HepG2 (cell line): Measurements from ENCODE around the gene PRUNE1. TPM values are rescaled to one million over a fixed set of nuclear protein-coding genes. Genes with fewer than 3 reads are reported as not detected.

Experiments
- ARID2 ChIP-seq: sonication (generic); formaldehyde crosslinking; IDR thresholded peaks from 2 replicates; pipeline ENCODE4 v1.8.1; 2022; ENCODE audit warnings: mild to moderate bottlenecking, missing genetic modification reagents, borderline replicate concordance
- ATM ChIP-seq: fragments of 450-650 bp; IDR thresholded peaks from 2 replicates; pipeline ENCODE4 v1.7.1; 2017; ENCODE audit warnings: mild to moderate bottlenecking, borderline replicate concordance
- CEBPG ChIP-seq: IDR thresholded peaks from 2 replicates; pipeline ENCODE4 v1.6.1; 2016
- EZH2 ChIP-seq: conservative IDR thresholded peaks from 2 replicates; pipeline ENCODE4 v1.6.1; 2012; ENCODE audit warnings: mild to moderate bottlenecking, low read depth, low read length, moderate library complexity
- FLYWCH1 ChIP-seq: sonication (generic); formaldehyde crosslinking; IDR thresholded peaks from 2 replicates; pipeline ENCODE4 v1.8.1; 2023; ENCODE audit warnings: mild to moderate bottlenecking, missing genetic modification reagents
- HNRNPUL1 ChIP-seq: fragments of 200-400 bp; formaldehyde crosslinking; IDR thresholded peaks from 2 replicates; pipeline ENCODE4 v1.6.1; 2017; ENCODE audit warnings: low read depth, mild to moderate bottlenecking, low read length, moderate library complexity
- MAF1 ChIP-seq: sonication (generic); formaldehyde crosslinking; IDR thresholded peaks from 2 replicates; pipeline ENCODE4 v1.5.0; 2020; ENCODE audit warnings: missing genetic modification reagents, borderline replicate concordance
- PCBP1 ChIP-seq: fragments of 200-400 bp; formaldehyde crosslinking; IDR thresholded peaks from 2 replicates; pipeline ENCODE4 v1.6.1; 2017; ENCODE audit warnings: mild to moderate bottlenecking, low read depth, low read length, borderline replicate concordance
- PLRG1 ChIP-seq: fragments of 450-650 bp; conservative IDR thresholded peaks from 2 replicates; pipeline ENCODE4 v1.6.1; 2016
- RXRA ChIP-seq: sonication (generic); formaldehyde crosslinking; IDR thresholded peaks from 2 replicates; pipeline ENCODE4 v1.5.1; 2020; ENCODE audit warnings: missing genetic modification reagents
- SMAD1 ChIP-seq: sonication (generic); formaldehyde crosslinking; IDR thresholded peaks from 2 replicates; pipeline ENCODE4 v1.4.0; 2020; ENCODE audit warnings: missing genetic modification reagents, low read depth, mild to moderate bottlenecking, borderline replicate concordance
- SOX5 ChIP-seq: IDR thresholded peaks from 2 replicates; pipeline ENCODE4 v1.6.1; 2016; ENCODE audit warnings: borderline replicate concordance
- TOPORS ChIP-seq: sonication (generic); formaldehyde crosslinking; IDR thresholded peaks from 2 replicates; pipeline ENCODE4 v1.8.0; 2023; ENCODE audit warnings: mild to moderate bottlenecking, missing genetic modification reagents
- YEATS2 ChIP-seq: sonication (generic); formaldehyde crosslinking; IDR thresholded peaks from 2 replicates; pipeline ENCODE4 v1.4.0; 2020; ENCODE audit warnings: missing genetic modification reagents, borderline replicate concordance
- ZBTB3 ChIP-seq: sonication (generic); formaldehyde crosslinking; IDR thresholded peaks from 2 replicates; pipeline ENCODE4 v1.4.0; 2020; ENCODE audit warnings: low read depth, mild to moderate bottlenecking, moderate library complexity, missing genetic modification reagents, borderline replicate concordance
- ZNF354B ChIP-seq: sonication (generic); formaldehyde crosslinking; IDR thresholded peaks from 2 replicates; pipeline ENCODE4 v1.8.0; 2022; ENCODE audit warnings: mild to moderate bottlenecking, missing genetic modification reagents
- ZNF432 ChIP-seq: sonication (generic); formaldehyde crosslinking; IDR thresholded peaks from 2 replicates; pipeline ENCODE4 v1.5.0; 2020; ENCODE audit warnings: missing genetic modification reagents, mild to moderate bottlenecking, borderline replicate concordance
- ZNF572 ChIP-seq: sonication (generic); formaldehyde crosslinking; IDR thresholded peaks from 2 replicates; pipeline ENCODE4 v1.5.1; 2020; ENCODE audit warnings: mild to moderate bottlenecking, missing genetic modification reagents
- ZNF674 ChIP-seq: sonication (generic); formaldehyde crosslinking; IDR thresholded peaks from 2 replicates; pipeline ENCODE4 v1.5.0; 2020; ENCODE audit warnings: low read depth, mild to moderate bottlenecking, missing genetic modification reagents
- polyA plus RNA-seq, 8 experiments: library from polyadenylated mRNA; depleted of rRNA in 3 of 8; stranded (reverse) in 7 of 8; unstranded in 1 of 8; fragments of >200 nt; fragmentation: Illumina TruSeq in 4 of 8; extraction: Trizol in 4 of 8; gene quantifications; 2 replicates each; pipeline versions ENCODE4 v1.2.1 to v1.2.3, GENCODE V29; 2011 to 2016; ENCODE audit warnings: low read depth in 4 of 8, missing spikeins in 1 of 8, mixed read lengths in 1 of 8; ENCODE audit not compliant: insufficient read depth in 1 of 8
- total RNA-seq, 5 experiments: library from RNA; depleted of rRNA; stranded (reverse); fragments of >200 nt; fragmentation: Illumina TruSeq; extraction: Trizol; gene quantifications; 2 replicates each; pipeline ENCODE4 v1.2.3, GENCODE V29; 2016; ENCODE audit warnings: low read depth in 1 of 5
- TF ChIP-seq, protein P1 (sequence below): sonication (generic); formaldehyde crosslinking; IDR thresholded peaks from 2 replicates; pipeline ENCODE4 v1.9.0; 2021; ENCODE audit warnings: missing genetic modification reagents, borderline replicate concordance
- TF ChIP-seq, protein P2 (sequence below): sonication (generic); formaldehyde crosslinking; IDR thresholded peaks from 2 replicates; pipeline ENCODE4 v1.8.0; 2022; ENCODE audit warnings: missing genetic modification reagents, mild to moderate bottlenecking, inconsistent platforms, borderline replicate concordance
- TF ChIP-seq, protein P3 (sequence below): IDR thresholded peaks from 2 replicates; pipeline ENCODE4 v1.6.1; 2016; ENCODE audit warnings: control low read depth
- TF ChIP-seq, protein P4 (sequence below): IDR thresholded peaks from 2 replicates; pipeline ENCODE4 v1.6.1; 2018; ENCODE audit warnings: missing genetic modification reagents, mild to moderate bottlenecking, missing compliant biosample characterization
- TF ChIP-seq, protein P5 (sequence below): sonication (generic); formaldehyde crosslinking; IDR thresholded peaks from 2 replicates; pipeline ENCODE4 v1.8.0; 2022; ENCODE audit warnings: low read depth, missing genetic modification reagents

PRUNE1 gene
- total and polyA plus RNA-seq, 2 of the 13 experiments (the other 11 are each of a cell fraction or from before 2014, with no cell fraction given) = 19.0 to 31.9 TPM

- TF ChIP-seq ZNF354B (CRISPR knock-in tag) = no peak
- TF ChIP-seq, protein P1, sequence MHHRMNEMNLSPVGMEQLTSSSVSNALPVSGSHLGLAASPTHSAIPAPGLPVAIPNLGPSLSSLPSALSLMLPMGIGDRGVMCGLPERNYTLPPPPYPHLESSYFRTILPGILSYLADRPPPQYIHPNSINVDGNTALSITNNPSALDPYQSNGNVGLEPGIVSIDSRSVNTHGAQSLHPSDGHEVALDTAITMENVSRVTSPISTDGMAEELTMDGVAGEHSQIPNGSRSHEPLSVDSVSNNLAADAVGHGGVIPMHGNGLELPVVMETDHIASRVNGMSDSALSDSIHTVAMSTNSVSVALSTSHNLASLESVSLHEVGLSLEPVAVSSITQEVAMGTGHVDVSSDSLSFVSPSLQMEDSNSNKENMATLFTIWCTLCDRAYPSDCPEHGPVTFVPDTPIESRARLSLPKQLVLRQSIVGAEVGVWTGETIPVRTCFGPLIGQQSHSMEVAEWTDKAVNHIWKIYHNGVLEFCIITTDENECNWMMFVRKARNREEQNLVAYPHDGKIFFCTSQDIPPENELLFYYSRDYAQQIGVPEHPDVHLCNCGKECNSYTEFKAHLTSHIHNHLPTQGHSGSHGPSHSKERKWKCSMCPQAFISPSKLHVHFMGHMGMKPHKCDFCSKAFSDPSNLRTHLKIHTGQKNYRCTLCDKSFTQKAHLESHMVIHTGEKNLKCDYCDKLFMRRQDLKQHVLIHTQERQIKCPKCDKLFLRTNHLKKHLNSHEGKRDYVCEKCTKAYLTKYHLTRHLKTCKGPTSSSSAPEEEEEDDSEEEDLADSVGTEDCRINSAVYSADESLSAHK (CRISPR knock-in tag) = no peak
- TF ChIP-seq ZNF432 = no peak
- TF ChIP-seq ATM = no peak
- no peak; the same call in 1 of the 2 replicates for TF ChIP-seq MAF1 (CRISPR knock-in tag)
- peak; percentile 4; the same call in 1 of the 2 replicates for TF ChIP-seq YEATS2
- TF ChIP-seq, protein P2, sequence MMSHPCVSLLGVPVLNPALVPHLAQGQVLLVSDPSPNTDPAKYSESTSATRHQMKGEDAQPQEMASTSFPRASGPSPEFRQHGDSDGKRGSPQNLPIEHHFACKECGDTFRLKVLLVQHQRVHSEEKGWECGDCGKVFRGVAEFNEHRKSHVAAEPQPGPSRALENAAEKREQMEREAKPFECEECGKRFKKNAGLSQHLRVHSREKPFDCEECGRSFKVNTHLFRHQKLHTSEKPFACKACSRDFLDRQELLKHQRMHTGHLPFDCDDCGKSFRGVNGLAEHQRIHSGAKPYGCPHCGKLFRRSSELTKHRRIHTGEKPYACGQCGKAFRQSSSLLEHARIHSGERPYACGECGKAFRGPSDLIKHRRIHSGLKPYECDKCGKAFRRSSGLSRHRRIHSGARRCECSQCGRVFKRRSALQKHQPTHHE (CRISPR knock-in tag) = no peak
- TF ChIP-seq TOPORS (CRISPR knock-in tag) = no peak
- TF ChIP-seq ARID2 (CRISPR knock-in tag) = no peak
- TF ChIP-seq, protein P3, sequence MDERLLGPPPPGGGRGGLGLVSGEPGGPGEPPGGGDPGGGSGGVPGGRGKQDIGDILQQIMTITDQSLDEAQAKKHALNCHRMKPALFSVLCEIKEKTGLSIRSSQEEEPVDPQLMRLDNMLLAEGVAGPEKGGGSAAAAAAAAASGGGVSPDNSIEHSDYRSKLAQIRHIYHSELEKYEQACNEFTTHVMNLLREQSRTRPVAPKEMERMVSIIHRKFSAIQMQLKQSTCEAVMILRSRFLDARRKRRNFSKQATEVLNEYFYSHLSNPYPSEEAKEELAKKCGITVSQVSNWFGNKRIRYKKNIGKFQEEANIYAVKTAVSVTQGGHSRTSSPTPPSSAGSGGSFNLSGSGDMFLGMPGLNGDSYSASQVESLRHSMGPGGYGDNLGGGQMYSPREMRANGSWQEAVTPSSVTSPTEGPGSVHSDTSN (CRISPR knock-in tag) = no peak
- TF ChIP-seq PLRG1 = no peak
- TF ChIP-seq PCBP1 = no peak
- TF ChIP-seq HNRNPUL1 = no peak
- no peak for TF ChIP-seq ZNF572 (CRISPR knock-in tag)
- TF ChIP-seq SMAD1 (CRISPR knock-in tag) = no peak
- TF ChIP-seq RXRA (CRISPR knock-in tag) = no peak
- TF ChIP-seq ZBTB3 = no peak
- no peak for TF ChIP-seq SOX5
- no peak for TF ChIP-seq CEBPG (CRISPR knock-in tag)
- TF ChIP-seq, protein P4, sequence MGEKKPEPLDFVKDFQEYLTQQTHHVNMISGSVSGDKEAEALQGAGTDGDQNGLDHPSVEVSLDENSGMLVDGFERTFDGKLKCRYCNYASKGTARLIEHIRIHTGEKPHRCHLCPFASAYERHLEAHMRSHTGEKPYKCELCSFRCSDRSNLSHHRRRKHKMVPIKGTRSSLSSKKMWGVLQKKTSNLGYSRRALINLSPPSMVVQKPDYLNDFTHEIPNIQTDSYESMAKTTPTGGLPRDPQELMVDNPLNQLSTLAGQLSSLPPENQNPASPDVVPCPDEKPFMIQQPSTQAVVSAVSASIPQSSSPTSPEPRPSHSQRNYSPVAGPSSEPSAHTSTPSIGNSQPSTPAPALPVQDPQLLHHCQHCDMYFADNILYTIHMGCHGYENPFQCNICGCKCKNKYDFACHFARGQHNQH = no peak
- TF ChIP-seq FLYWCH1 = no peak
- no peak for TF ChIP-seq EZH2
- TF ChIP-seq, protein P5, sequence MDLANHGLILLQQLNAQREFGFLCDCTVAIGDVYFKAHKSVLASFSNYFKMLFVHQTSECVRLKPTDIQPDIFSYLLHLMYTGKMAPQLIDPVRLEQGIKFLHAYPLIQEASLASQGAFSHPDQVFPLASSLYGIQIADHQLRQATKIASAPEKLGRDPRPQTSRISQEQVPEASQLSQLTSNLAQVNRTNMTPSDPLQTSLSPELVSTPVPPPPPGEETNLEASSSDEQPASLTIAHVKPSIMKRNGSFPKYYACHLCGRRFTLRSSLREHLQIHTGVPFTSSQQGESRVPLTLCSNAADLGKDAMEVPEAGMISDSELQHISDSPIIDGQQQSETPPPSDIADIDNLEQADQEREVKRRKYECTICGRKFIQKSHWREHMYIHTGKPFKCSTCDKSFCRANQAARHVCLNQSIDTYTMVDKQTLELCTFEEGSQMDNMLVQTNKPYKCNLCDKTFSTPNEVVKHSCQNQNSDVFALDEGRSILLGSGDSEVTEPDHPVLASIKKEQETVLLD (CRISPR knock-in tag) = no peak
- TF ChIP-seq ZNF674 = no peak
These were observed 39.8 kb downstream of the PRUNE1 start (continued) for GRCh38 chr1:151047925-151048644.
